ENCODE results near the gene LIX1L. TPM values are rescaled to one million over a fixed set of nuclear protein-coding genes. Genes with fewer than 3 reads are reported as not detected.

LIX1L gene
- total and polyA plus RNA-seq, 2 of the 13 experiments (the other 11 are each of a cell fraction or from before 2014, with no cell fraction given), result 8.1 to 24.9 TPM

DNA sequence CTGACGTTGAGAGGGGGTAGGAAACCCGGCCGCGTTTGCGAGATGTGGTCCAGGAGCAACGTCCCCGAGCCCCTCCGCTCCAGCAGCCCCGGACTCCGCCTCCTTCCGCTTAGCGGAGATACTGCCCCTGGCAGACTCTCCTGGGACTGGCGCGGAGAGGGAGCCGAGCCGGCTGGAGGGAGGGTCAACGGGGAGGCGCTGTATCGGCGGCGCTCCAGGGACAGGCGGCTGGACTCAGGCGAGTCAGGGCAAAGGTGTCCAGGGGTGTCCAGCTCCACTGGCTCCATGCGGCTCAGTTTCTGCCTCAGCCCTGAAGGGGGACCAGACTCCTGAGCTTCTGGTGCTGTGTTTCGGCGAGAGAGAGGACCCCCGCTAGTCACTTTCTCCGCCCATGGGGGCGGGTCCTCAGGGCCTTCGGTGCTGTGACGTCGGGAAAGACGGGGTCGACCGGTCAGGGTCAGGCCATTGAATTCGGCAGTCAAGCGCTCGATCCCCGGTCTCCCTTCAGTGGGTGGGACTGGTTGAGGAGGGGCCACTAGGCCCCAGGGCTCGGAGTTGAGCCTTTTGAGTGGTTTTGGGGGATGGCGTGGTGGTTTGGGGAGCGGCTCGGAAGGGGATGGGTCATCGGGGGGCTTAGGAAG lies 2.8 kb upstream of the LIX1L start (continued):
- TF ChIP-seq, protein P1, sequence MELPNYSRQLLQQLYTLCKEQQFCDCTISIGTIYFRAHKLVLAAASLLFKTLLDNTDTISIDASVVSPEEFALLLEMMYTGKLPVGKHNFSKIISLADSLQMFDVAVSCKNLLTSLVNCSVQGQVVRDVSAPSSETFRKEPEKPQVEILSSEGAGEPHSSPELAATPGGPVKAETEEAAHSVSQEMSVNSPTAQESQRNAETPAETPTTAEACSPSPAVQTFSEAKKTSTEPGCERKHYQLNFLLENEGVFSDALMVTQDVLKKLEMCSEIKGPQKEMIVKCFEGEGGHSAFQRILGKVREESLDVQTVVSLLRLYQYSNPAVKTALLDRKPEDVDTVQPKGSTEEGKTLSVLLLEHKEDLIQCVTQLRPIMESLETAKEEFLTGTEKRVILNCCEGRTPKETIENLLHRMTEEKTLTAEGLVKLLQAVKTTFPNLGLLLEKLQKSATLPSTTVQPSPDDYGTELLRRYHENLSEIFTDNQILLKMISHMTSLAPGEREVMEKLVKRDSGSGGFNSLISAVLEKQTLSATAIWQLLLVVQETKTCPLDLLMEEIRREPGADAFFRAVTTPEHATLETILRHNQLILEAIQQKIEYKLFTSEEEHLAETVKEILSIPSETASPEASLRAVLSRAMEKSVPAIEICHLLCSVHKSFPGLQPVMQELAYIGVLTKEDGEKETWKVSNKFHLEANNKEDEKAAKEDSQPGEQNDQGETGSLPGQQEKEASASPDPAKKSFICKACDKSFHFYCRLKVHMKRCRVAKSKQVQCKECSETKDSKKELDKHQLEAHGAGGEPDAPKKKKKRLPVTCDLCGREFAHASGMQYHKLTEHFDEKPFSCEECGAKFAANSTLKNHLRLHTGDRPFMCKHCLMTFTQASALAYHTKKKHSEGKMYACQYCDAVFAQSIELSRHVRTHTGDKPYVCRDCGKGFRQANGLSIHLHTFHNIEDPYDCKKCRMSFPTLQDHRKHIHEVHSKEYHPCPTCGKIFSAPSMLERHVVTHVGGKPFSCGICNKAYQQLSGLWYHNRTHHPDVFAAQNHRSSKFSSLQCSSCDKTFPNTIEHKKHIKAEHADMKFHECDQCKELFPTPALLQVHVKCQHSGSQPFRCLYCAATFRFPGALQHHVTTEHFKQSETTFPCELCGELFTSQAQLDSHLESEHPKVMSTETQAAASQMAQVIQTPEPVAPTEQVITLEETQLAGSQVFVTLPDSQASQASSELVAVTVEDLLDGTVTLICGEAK (IDR thresholded peaks at IDR 0.05), result no peak
- TF ChIP-seq, protein P1 (CRISPR knock-in tag; IDR thresholded peaks at IDR 0.05), result 0 out of 2 replicates have a peak, but pooled peaks have one; percentile 46
- TF ChIP-seq SMC3 (IDR thresholded peaks at IDR 0.05; ENCODE audit: low read length), result no peak
- peak; percentile 68; the same call in 1 of the 2 replicates for TF ChIP-seq ZNF430 (CRISPR knock-in tag; IDR thresholded peaks at IDR 0.05)
- 0 out of 2 replicates have a peak, but pooled peaks have one; percentile 48 for TF ChIP-seq ZNF264 (CRISPR knock-in tag; IDR thresholded peaks at IDR 0.05)
- TF ChIP-seq, protein P2, sequence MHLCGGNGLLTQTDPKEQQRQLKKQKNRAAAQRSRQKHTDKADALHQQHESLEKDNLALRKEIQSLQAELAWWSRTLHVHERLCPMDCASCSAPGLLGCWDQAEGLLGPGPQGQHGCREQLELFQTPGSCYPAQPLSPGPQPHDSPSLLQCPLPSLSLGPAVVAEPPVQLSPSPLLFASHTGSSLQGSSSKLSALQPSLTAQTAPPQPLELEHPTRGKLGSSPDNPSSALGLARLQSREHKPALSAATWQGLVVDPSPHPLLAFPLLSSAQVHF (CRISPR knock-in tag; IDR thresholded peaks at IDR 0.05), result no peak
- TF ChIP-seq SIX4 (CRISPR knock-in tag; IDR thresholded peaks at IDR 0.05), result no peak
- TF ChIP-seq ZFP36 (IDR thresholded peaks at IDR 0.05; ENCODE audit: borderline replicate concordance, low read depth, low read length, partially characterized antibody), result no peak
- TF ChIP-seq, protein P3, sequence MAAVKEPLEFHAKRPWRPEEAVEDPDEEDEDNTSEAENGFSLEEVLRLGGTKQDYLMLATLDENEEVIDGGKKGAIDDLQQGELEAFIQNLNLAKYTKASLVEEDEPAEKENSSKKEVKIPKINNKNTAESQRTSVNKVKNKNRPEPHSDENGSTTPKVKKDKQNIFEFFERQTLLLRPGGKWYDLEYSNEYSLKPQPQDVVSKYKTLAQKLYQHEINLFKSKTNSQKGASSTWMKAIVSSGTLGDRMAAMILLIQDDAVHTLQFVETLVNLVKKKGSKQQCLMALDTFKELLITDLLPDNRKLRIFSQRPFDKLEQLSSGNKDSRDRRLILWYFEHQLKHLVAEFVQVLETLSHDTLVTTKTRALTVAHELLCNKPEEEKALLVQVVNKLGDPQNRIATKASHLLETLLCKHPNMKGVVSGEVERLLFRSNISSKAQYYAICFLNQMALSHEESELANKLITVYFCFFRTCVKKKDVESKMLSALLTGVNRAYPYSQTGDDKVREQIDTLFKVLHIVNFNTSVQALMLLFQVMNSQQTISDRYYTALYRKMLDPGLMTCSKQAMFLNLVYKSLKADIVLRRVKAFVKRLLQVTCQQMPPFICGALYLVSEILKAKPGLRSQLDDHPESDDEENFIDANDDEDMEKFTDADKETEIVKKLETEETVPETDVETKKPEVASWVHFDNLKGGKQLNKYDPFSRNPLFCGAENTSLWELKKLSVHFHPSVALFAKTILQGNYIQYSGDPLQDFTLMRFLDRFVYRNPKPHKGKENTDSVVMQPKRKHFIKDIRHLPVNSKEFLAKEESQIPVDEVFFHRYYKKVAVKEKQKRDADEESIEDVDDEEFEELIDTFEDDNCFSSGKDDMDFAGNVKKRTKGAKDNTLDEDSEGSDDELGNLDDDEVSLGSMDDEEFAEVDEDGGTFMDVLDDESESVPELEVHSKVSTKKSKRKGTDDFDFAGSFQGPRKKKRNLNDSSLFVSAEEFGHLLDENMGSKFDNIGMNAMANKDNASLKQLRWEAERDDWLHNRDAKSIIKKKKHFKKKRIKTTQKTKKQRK (IDR thresholded peaks at IDR 0.05; ENCODE audit: low read length), result no peak
- TF ChIP-seq, protein P4, sequence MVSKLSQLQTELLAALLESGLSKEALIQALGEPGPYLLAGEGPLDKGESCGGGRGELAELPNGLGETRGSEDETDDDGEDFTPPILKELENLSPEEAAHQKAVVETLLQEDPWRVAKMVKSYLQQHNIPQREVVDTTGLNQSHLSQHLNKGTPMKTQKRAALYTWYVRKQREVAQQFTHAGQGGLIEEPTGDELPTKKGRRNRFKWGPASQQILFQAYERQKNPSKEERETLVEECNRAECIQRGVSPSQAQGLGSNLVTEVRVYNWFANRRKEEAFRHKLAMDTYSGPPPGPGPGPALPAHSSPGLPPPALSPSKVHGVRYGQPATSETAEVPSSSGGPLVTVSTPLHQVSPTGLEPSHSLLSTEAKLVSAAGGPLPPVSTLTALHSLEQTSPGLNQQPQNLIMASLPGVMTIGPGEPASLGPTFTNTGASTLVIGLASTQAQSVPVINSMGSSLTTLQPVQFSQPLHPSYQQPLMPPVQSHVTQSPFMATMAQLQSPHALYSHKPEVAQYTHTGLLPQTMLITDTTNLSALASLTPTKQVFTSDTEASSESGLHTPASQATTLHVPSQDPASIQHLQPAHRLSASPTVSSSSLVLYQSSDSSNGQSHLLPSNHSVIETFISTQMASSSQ (IDR thresholded peaks at IDR 0.05; ENCODE audit: low read depth), result no peak
- TF ChIP-seq, protein P4 (CRISPR knock-in tag; IDR thresholded peaks at IDR 0.05; ENCODE audit: borderline replicate concordance), result peak; percentile 40; the same call in 1 of the 2 replicates
- no peak for TF ChIP-seq ZMYM4 (CRISPR knock-in tag; IDR thresholded peaks at IDR 0.05)

Measured in HepG2 (cell line).